SK-N-SH (cell line): ENCODE results near the gene ASTN2. TPM values are rescaled to one million over a fixed set of nuclear protein-coding genes. Genes with fewer than 3 reads are reported as not detected.

Experiments used
- CTCF ChIA-PET: fragments of 300-600, 350-600 bp; formaldehyde crosslinking; extraction: SDS; loops from one replicate; lab custom pipeline; 2021; lab: Yijun Ruan, JAX
- POLR2A ChIA-PET: fragments of 350-600 bp; sonication (Branson Sonifier 250); formaldehyde crosslinking; extraction: SDS; loops from one replicate; lab custom pipeline; 2020; ENCODE audit warnings: antibody characterized with exemption, inconsistent platforms; lab: Yijun Ruan, JAX
- DNase-seq: peaks from one replicate; pipeline ENCODE4 v3.0.0; 2012
- H2AFZ ChIP-seq: fragments of 200-600 bp; sonication (generic); 2 replicates; pipeline ENCODE4 v1.8.1; 2016; ENCODE audit warnings: antibody characterized with exemption, mild to moderate bottlenecking, low read depth
- H3F3A ChIP-seq: fragments of 200-600 bp; sonication (generic); replicated peaks from 2 replicates; pipeline ENCODE3; 2016; ENCODE audit warnings: antibody characterized with exemption, mild to moderate bottlenecking; ENCODE audit not compliant: insufficient read depth
- H3K27ac ChIP-seq, 2 experiments: fragments of 200-500 bp in 1 of 2; fragments of 200-600 bp in 1 of 2; sonication (Bioruptor generic) in 1 of 2; sonication (generic), shearing (Covaris generic) in 1 of 2; 2 replicates each; pipeline versions ENCODE4 v1.5.1 to v1.6.1; 2014 to 2016; ENCODE audit warnings: low read depth in 2 of 2, inconsistent platforms in 1 of 2, low read length in 1 of 2, mild to moderate bottlenecking in 1 of 2, mixed read lengths in 1 of 2
- H3K27me3 ChIP-seq: fragments of 200-600 bp; sonication (generic), shearing (Covaris generic); 2 replicates; pipeline ENCODE4 v1.6.1; 2016; ENCODE audit warnings: mixed run types; ENCODE audit not compliant: insufficient read depth
- H3K36me3 ChIP-seq, 2 experiments: fragments of 200-500 bp in 1 of 2; fragments of 200-600 bp in 1 of 2; sonication (Bioruptor generic) in 1 of 2; sonication (generic) in 1 of 2; replicated peaks in 1 of 2; 2 replicates each; pipeline versions ENCODE3 to v1.5.1; 2014 to 2016; ENCODE audit warnings: low read length in 1 of 2, mild to moderate bottlenecking in 1 of 2; ENCODE audit not compliant: insufficient read depth in 2 of 2, control insufficient read depth in 1 of 2
- H3K4me1 ChIP-seq, 2 experiments: fragments of 200-500 bp in 1 of 2; fragments of 200-600 bp in 1 of 2; sonication (Bioruptor generic) in 1 of 2; sonication (generic), shearing (Covaris generic) in 1 of 2; 2 replicates each; pipeline versions ENCODE4 v1.5.1 to v1.6.1; 2014 to 2016; ENCODE audit warnings: low read depth in 1 of 2, low read length in 1 of 2, mixed run types in 1 of 2; ENCODE audit not compliant: insufficient read depth in 2 of 2, control insufficient read depth in 1 of 2
- H3K4me2 ChIP-seq: fragments of 200-600 bp; sonication (generic), shearing (Covaris generic); 2 replicates; pipeline ENCODE4 v1.6.1; 2017; ENCODE audit warnings: mixed run types
- H3K4me3 ChIP-seq, 2 experiments: fragments of 200-500 bp in 1 of 2; fragments of 200-600 bp in 1 of 2; sonication (Bioruptor generic) in 1 of 2; sonication (generic), shearing (Covaris generic) in 1 of 2; 2 replicates each; pipeline versions ENCODE4 v1.5.1 to v1.8.1; 2014 to 2016; ENCODE audit warnings: low read depth in 2 of 2, inconsistent platforms in 1 of 2, low read length in 1 of 2, mild to moderate bottlenecking in 1 of 2, mixed read lengths in 1 of 2, moderate library complexity in 1 of 2
- H3K79me2 ChIP-seq: fragments of 200-600 bp; sonication (generic); 2 replicates; pipeline ENCODE4 v1.8.1; 2017; ENCODE audit warnings: mild to moderate bottlenecking; ENCODE audit not compliant: insufficient read depth
- H3K9ac ChIP-seq: fragments of 200-600 bp; sonication (generic); 2 replicates; pipeline ENCODE4 v1.6.1; 2017; ENCODE audit warnings: mixed run types
- H3K9me2 ChIP-seq: fragments of 200-600 bp; sonication (generic); 2 replicates; pipeline ENCODE4 v1.6.1; 2017; ENCODE audit warnings: mixed run types
- H3K9me3 ChIP-seq: fragments of 200-600 bp; sonication (generic); 2 replicates; pipeline ENCODE4 v1.6.1; 2017; ENCODE audit warnings: mixed run types, mild to moderate bottlenecking, moderate library complexity
- H4K20me1 ChIP-seq: fragments of 200-600 bp; sonication (generic); 2 replicates; pipeline ENCODE4 v1.6.1; 2017; ENCODE audit warnings: mild to moderate bottlenecking, mixed run types; ENCODE audit not compliant: insufficient read depth
- CHD2 ChIP-seq: fragments of 150-350 bp; IDR thresholded peaks from 2 replicates; pipeline ENCODE4 v1.6.1; 2018; ENCODE audit warnings: low read length; ENCODE audit not compliant: partially characterized antibody
- ELF1 ChIP-seq: IDR thresholded peaks from 2 replicates; pipeline ENCODE4 v1.4.0; 2012
- FOSL2 ChIP-seq: IDR thresholded peaks from 2 replicates; pipeline ENCODE4 v1.4.0; 2012; ENCODE audit warnings: low read depth, mild to moderate bottlenecking, moderate library complexity, borderline replicate concordance
- POLR2AphosphoS5 ChIP-seq: IDR thresholded peaks from 2 replicates; pipeline ENCODE4 v1.6.1; 2012; ENCODE audit warnings: low read depth, low read length
- RAD21 ChIP-seq: IDR thresholded peaks from 2 replicates; pipeline ENCODE4 v1.6.1; 2012; ENCODE audit warnings: mild to moderate bottlenecking, low read length
- RCOR1 ChIP-seq: fragments of 150-350 bp; IDR thresholded peaks from 2 replicates; pipeline ENCODE4 v1.6.1; 2017; ENCODE audit warnings: antibody characterized with exemption, low read length
- SMC3 ChIP-seq: IDR thresholded peaks from 2 replicates; pipeline ENCODE4 v1.6.1; 2012; ENCODE audit warnings: low read depth, low read length, improper control_type of control experiment
- TAF1 ChIP-seq: IDR thresholded peaks from 2 replicates; pipeline ENCODE4 v1.6.1; 2012; ENCODE audit warnings: low read depth, mild to moderate bottlenecking, low read length, moderate library complexity, borderline replicate concordance
- WGBS: methylation state at CpG from one replicate; pipeline ENCODE4 v1.1.6; 2017; ENCODE audit warnings: low lambda C conversion rate; 5-methylcytosine and 5-hydroxymethylcytosine counted together
- polyA plus RNA-seq, 3 experiments: library from polyadenylated mRNA; depleted of rRNA; stranded (reverse); fragments of >200 nt; gene quantifications; 2 replicates each; pipeline ENCODE4 v1.2.3, GENCODE V29; 2012
- TF ChIP-seq, protein P1 (sequence below): fragments of 200-600 bp; sonication (generic); IDR thresholded peaks from 2 replicates; pipeline ENCODE4 v1.6.1; 2017; ENCODE audit warnings: antibody characterized with exemption, mild to moderate bottlenecking, moderate library complexity

ASTN2 gene
- polyA plus RNA-seq, 1 of the 3 experiments (the other 2 are of a cell fraction) = 6.6 TPM

- no peaks in the 10 kb centered on the region for H3K79me2 ChIP-seq
- ChIA-PET POLR2A (no interaction called here), CTCF (interaction anchor here (0.6 to 3.1 kb wide), 18 partner anchors 15 to 339 kb away, joined by 3 to 18 read pairs (median 4); no protein-coding TSS in a partner anchor)
- 24% methylated on average over 11 of the region's 11 CpGs for WGBS
- H3K4me2 ChIP-seq = no peak overlapping the region
- H3K27me3 ChIP-seq = no peaks in the 10 kb centered on the region
- no peak overlapping the region for H3K9ac ChIP-seq
- TF ChIP-seq POLR2AphosphoS5 (no peak), CHD2 (peak; percentile 14), SMC3 (peak; percentile 62; the same call in 1 of the 2 replicates), RCOR1 (no peak), RAD21 (peak; percentile 90)
- TF ChIP-seq, protein P1, sequence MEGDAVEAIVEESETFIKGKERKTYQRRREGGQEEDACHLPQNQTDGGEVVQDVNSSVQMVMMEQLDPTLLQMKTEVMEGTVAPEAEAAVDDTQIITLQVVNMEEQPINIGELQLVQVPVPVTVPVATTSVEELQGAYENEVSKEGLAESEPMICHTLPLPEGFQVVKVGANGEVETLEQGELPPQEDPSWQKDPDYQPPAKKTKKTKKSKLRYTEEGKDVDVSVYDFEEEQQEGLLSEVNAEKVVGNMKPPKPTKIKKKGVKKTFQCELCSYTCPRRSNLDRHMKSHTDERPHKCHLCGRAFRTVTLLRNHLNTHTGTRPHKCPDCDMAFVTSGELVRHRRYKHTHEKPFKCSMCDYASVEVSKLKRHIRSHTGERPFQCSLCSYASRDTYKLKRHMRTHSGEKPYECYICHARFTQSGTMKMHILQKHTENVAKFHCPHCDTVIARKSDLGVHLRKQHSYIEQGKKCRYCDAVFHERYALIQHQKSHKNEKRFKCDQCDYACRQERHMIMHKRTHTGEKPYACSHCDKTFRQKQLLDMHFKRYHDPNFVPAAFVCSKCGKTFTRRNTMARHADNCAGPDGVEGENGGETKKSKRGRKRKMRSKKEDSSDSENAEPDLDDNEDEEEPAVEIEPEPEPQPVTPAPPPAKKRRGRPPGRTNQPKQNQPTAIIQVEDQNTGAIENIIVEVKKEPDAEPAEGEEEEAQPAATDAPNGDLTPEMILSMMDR = peak; percentile 54
- H3K27ac ChIP-seq = peak overlapping the region in 1 of 2 experiments; percentile 78; a peak in 2 of 4 replicates
- peaks cover 0 to 40% of the 10 kb centered on the region in 2 experiments; a peak in 2 of 4 replicates for H3K4me1 ChIP-seq
- H2AFZ ChIP-seq = no peak overlapping the region
- no peaks in the 10 kb centered on the region for H3K9me2 ChIP-seq
- H3K9me3 ChIP-seq = no peaks in the 10 kb centered on the region
- H3F3A ChIP-seq = no peaks in the 10 kb centered on the region
- peak; percentile 78 for DNase-seq
- H3K36me3 ChIP-seq = no peaks in the 10 kb centered on the region
- no peaks in the 10 kb centered on the region for H4K20me1 ChIP-seq
- peak overlapping the region in 1 of 2 experiments; percentile 52; a peak in 1 of 4 replicates for H3K4me3 ChIP-seq
Measured at GRCh38 chr9:117073539-117074341, 341.1 kb downstream of the ASTN2 start.

DNA sequence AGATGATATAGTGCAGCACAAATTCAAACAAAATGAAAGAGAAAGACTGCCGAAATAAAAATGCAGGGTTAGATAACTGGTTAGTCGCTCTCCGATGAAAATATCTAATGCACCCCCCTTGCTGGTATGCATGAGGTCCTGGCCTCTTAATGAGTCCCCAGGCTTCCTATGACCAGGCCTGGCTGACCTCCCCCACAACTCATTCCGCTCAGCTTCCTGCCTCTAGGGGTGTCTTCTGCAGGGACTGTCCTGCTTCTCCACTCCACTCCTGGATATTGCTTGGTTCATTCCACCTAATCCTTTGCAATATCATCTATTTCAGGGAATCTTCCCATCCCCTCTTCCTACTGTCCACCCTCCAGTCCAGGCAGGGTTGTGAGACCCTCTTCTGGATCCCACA lies 341.8 kb downstream of the ASTN2 start:
- no peaks in the 10 kb centered on the region for H3K36me3 ChIP-seq
- ChIA-PET CTCF (interaction anchor here (0.8 to 3.1 kb wide), 4 partner anchors 19 to 339 kb away, joined by 3 to 18 read pairs (median 4); no protein-coding TSS in a partner anchor), POLR2A (no interaction called here)
- no peak overlapping the region for H3K9ac ChIP-seq
- no peaks in the 10 kb centered on the region for H3K9me3 ChIP-seq
- H2AFZ ChIP-seq = no peak overlapping the region
- 53% methylated on average over 4 of the region's 4 CpGs for WGBS
- H3K4me1 ChIP-seq = peaks cover 0 to 40% of the 10 kb centered on the region in 2 experiments; a peak in 2 of 4 replicates
- no peak overlapping the region for H3K4me2 ChIP-seq
- DNase-seq = peak; percentile 19
- TF ChIP-seq TAF1 (no peak), FOSL2 (no peak), ELF1 (no peak)
- TF ChIP-seq, protein P1 = no peak
- no peaks in the 10 kb centered on the region for H3K9me2 ChIP-seq
- no peaks in the 10 kb centered on the region for H3F3A ChIP-seq
- H4K20me1 ChIP-seq = no peaks in the 10 kb centered on the region
- no peak overlapping the region for H3K4me3 ChIP-seq
- H3K27ac ChIP-seq = no peak overlapping the region; a peak in 1 of 4 replicates
- H3K79me2 ChIP-seq = no peaks in the 10 kb centered on the region
- no peaks in the 10 kb centered on the region for H3K27me3 ChIP-seq
